GM18951 (cell line): ENCODE measurements around the gene PIP4K2C.
"Not testable (repeated sequence)": the region's sequence is repeated elsewhere in the genome, so short reads cannot be mapped to it uniquely, and the experiment has no call there.

Source experiments
- POLR2A ChIP-seq: IDR thresholded peaks from 4 replicates; pipeline ENCODE4 v1.6.1; 2011; ENCODE audit warnings: mild to moderate bottlenecking; ENCODE audit not compliant: insufficient read length, insufficient read depth; ENCODE audit errors: extremely low read depth
- in situ Hi-C: fragments of 300-500 bp; cut with MboI; formaldehyde crosslinking; loops from one replicate; pipeline ENCODE4 v1.12.0; 2022; ENCODE audit warnings: low sequenced_read_pairs, mixed read lengths, inconsistent platforms; ENCODE audit not compliant: unreplicated experiment

PIP4K2C gene

GRCh38 chr12:57611108-57611826 is 20.3 kb downstream of the PIP4K2C start, which contains the start of gene ARHGEF25:
Gene ARHGEF25, plus strand, starts transcription at chr12:57611435. Its CDS starts 460 bp downstream, at chr12:57611895.
- in situ Hi-C loops, result no loop called here
- peak; percentile 60 for TF ChIP-seq POLR2A

GRCh38 chr12:57611827-57612710 is 21.1 kb downstream of the PIP4K2C start:
- in situ Hi-C loops, result no loop called here
- no peak for TF ChIP-seq POLR2A

- TF ChIP-seq POLR2A, result no peak
- in situ Hi-C loops, result no loop called here
Observed at GRCh38 chr12:57612711-57613426, 21.9 kb downstream of the PIP4K2C start.

- TF ChIP-seq POLR2A, result no peak
- in situ Hi-C loops, result no loop called here
Observed at GRCh38 chr12:57613427-57614109, 22.6 kb downstream of the PIP4K2C start.

- in situ Hi-C loops, result no loop called here
Observed at GRCh38 chr12:57614178-57614947, 23.4 kb downstream of the PIP4K2C start.

GRCh38 chr12:57614948-57615500 is 24.0 kb downstream of the PIP4K2C start:
- no peak for TF ChIP-seq POLR2A
- in situ Hi-C loops, result no loop called here

More at GRCh38 chr12:57614178-57614947, 23.4 kb downstream of the PIP4K2C start:
- TF ChIP-seq POLR2A, result no peak

GRCh38 chr12:57615637-57616036 is 24.6 kb downstream of the PIP4K2C start:
- no peak for TF ChIP-seq POLR2A
- in situ Hi-C loops, result no loop called here

- no peak for TF ChIP-seq POLR2A
Observed at GRCh38 chr12:57616383-57617101, 25.6 kb downstream of the PIP4K2C start.

GRCh38 chr12:57617942-57618341 is 26.9 kb downstream of the PIP4K2C start:
- TF ChIP-seq POLR2A, result no peak
- in situ Hi-C loops, result no loop called here

More at GRCh38 chr12:57616383-57617101, 25.6 kb downstream of the PIP4K2C start:
- in situ Hi-C loops, result no loop called here

GRCh38 chr12:57618431-57618830 is 27.4 kb downstream of the PIP4K2C start:
- in situ Hi-C loops, result not testable (repeated sequence)

GRCh38 chr12:57618966-57619433 is 28.0 kb downstream of the PIP4K2C start:
- TF ChIP-seq POLR2A, result no peak
- in situ Hi-C loops, result no loop called here
